Stimulated activated CD8-positive, alpha-beta memory T cell treated with anti-CD3 and anti-CD28 coated beads, Interleukin-15, amount 100 ng/mL, for 48 hours (primary cell): ENCODE measurements around the gene ZNF444.
"Not testable (repeated sequence)": the region's sequence is repeated elsewhere in the genome, so short reads cannot be mapped to it uniquely, and the experiment has no call there.

Experiments
- DNase-seq, 2 donors: peaks; one replicate each; pipeline ENCODE4 v3.0.0-alpha.2; 2020; ENCODE audit warnings: low read depth in 2 of 2

Gene ZNF444

DNA sequence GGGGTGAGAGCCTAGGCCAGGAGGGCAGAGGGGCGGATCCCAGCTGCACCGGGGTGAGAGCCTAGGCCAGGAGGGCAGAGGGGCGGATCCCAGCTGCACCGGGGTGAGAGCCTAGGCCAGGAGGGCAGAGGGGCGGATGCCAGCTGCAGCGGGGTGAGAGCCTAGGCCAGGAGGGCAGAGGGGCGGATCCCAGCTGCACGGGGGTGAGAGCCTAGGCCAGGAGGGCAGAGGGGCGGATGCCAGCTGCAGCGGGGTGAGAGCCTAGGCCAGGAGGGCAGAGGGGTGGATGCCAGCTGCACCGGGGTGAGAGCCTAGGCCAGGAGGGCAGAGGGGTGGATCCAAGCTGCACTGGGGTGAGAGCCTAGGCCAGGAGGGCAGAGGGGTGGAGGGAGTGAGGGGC, 35.2 kb downstream of the ZNF444 start:
- DNase-seq: not testable (repeated sequence)

DNA sequence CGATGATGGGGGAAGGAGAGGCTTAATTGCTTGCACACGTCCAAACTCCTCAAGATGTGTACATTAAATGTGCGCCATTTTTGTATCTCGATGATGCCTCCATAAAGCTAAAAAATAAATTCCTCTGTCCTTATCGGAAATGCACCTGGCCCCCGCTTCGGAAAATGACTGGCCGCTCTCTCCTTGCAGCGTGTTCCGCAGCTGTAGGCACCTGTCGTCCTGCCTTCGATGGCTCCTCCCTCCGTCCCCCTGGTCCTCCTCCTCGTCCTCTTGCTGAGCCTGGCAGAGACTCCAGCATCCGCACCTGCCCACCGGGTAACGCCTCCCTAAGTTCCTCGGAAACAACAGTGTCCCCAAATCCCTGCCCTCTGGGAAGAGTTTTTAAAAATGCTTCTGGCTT, 35.8 kb downstream of the ZNF444 start:
- no peak for DNase-seq

DNA sequence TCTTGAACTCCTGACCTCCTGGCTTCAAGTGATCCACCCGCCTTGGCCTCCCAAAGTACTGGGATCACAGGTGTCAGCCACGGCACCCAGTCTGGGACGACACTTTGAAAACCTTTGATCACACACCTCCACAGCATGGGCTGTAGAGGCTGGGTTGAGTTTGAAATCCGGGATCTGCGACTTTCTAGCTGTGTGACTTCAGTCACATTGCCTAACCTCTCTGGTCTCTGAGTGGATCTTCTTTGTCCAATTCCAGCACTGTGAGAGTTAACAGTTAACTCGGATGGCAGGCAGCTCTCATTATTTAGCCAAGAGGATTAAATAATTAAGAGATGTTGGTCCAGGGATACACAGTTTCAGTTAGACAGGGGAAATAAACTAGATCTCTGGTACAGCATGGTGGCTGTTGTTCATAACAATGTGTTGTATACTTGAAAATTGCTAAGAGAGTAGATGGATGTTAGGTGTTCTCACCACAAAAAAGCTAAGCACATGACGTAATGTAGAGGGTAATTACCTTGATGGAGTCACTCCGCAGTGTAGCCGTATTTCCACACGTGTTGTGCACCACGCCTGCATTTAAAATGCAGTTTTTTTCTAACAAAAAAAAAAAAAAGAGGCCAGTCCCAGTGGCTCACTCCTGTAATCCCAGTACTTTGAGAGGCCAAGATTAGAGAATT, 36.6 kb downstream of the ZNF444 start:
- no peak for DNase-seq

DNA sequence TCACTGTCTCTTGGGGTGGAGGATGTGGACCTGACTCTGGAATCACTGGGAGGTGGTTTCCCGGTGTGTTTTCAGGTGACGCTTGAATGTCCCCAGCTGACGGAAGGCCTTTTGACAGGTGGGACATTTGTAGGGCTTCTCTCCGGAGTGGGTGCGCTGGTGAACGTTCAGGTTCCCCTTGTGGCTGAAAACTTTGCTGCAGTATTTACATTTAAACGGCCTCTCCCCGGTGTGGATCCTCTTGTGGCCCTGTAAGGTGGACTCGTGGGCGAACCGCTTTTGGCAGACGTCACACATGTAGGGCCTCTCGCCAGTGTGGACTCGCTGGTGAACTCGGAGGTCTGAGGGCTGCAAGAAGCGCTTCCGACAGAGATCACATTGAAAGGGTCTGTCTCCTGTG, 48.7 kb downstream of the ZNF444 start:
- no peak for DNase-seq

DNA sequence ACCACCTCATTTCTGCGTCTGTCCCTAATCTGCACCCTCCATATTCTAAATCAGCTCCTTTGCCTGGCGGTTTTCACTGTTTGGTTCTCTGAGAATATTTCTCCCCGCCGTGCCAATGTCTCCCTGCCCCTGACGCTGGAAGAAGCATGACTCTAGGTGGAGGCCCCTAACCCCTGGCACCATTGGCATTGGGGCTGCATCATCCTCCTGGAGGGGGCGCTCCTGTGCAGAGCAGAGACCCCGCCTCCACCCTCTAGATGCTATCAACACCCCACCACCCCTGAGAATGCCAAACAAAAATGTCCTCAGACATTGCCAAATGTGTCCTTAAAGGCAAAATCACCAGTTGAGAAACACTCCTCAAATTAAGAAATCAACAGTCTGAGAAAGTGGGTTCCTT, 50.0 kb downstream of the ZNF444 start:
- no peak for DNase-seq

DNA sequence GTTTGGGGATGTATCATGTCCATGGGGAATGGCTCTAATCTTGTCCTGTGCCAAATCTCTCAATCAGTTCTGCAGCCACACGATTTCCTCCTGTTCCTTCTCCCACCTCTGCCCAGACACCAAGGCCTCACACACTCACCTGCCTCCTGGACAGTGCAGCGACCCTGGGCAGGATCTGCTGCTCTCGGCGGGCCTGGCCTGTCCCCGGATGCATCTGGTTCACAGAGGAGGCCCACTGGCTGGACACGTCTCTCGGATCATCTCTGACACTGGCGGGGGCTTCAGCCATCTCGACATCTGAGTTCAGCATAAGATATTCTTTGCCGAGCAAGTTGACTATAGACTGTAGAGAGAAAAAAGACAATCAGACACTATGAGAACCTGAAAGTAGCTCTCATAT, 50.6 kb downstream of the ZNF444 start:
- DNase-seq: no peak

DNA sequence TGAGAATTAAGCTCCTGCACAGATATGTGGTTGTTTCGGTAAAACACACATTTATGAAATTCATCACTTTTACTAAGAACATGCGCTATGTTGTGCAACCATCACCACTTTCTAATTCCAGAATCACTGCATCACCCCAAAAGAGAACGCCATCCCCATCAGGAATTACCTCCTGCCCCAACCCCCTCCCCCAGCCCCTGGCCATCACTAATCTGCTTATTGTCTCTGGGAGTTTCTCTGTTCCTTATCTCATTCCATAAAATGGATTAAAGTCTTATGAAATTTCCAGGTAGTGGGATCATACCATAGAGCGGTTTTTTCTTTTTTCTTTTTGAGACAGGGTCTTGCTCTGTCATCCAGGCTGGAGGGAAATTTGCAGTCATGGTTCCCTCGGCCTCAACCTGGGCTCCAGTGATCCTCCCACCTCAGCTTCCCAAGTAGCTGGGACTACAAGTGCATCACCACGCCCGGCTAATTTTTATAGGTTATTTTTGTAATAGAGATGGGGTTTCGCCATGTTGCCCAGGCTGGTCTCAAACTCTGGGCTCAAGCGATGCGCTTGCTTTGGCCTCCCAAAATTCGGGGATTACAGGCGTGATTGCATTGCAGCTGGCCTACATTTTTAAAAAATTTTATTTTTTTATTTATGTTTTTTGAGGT, 53.0 kb downstream of the ZNF444 start:
- DNase-seq: no peak

DNA sequence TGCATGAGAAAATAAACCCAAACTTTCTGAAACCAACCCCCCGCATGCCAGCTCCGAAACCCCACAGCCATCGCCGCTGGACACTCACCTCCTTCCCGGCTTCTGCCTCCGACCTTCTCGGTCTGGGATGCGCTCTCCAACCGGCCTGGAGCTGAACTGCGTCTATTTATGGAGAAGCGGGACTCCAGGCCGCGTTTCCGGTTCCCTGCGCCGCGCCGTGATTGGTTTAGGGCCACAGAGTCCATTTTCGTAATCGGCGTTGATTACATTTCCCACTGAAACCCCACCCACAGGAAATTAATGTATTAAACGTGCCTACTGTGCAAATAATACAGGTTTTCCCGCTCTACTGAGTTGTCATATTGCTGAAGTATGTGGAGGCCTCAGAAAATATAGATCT, 56.6 kb downstream of the ZNF444 start, which contains the start of gene ZSCAN5B:
ZSCAN5B (minus strand) TSS at position 138 of the 400 bp plus-strand sequence. CDS start 4,731 bp downstream, outside the sequence.
- not testable (repeated sequence) for DNase-seq

DNA sequence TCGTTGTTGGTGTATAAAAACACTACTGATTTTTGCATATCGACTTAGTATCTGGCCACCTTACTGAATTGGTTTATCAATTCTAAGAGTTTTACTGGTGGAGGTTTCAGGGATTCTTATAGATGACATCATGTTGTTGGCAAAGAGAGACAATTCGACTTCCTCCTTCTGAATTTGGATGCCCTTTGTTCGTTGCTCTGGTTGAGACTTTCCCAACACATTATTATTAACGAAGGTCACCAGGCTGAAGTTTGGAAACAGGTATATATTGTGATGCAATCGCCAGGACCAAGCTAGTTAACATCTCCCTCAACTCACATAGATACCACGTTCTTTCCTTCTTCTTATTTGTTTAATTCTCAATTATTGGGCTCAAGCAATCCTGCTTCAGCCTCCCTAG, 58.6 kb downstream of the ZNF444 start:
- no peak for DNase-seq

DNA sequence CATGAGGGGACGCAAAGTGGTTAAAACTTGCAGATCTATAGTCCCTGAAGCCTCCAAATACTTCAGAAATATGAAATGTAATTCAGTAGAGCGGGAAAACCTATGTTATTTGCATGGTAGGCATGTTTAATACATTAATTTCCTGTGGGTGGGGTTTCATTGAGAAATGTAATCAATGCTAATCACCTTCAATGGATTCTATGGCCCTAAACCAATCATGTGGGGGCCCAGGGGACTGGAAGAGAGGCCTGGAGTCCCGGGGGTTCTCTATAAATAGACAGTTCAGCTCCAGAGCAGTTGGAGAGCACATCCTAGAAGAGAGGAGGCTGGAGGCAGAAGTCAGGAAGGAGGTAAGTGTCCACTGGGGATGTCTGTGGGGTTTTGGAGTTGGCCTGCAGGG, 60.9 kb downstream of the ZNF444 start, which contains the start of gene ZSCAN5C:
ZSCAN5C (plus strand) TSS at position 301 of the 400 bp plus-strand sequence. CDS start 3,641 bp downstream, outside the sequence.
- no peak for DNase-seq

DNA sequence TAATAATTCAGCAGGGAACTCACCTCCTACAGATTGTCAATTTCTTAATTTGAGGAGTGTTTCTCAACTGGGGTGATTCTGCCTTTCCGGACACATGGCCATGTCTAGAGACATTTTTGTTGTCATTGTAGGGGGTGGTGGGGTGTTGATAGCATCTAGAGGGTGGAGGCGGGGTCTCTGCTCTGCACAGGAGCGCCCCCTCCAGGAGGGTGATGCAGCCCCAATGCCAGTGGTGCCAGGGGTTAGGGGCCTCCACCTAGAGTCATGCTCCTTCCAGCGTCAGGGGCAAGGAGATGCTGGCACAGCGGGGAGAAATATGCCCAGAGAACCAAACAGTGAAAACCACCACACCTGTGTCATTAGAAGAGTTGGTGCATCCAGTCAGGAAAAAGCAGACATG, 66.5 kb downstream of the ZNF444 start:
- not testable (repeated sequence) for DNase-seq

DNA sequence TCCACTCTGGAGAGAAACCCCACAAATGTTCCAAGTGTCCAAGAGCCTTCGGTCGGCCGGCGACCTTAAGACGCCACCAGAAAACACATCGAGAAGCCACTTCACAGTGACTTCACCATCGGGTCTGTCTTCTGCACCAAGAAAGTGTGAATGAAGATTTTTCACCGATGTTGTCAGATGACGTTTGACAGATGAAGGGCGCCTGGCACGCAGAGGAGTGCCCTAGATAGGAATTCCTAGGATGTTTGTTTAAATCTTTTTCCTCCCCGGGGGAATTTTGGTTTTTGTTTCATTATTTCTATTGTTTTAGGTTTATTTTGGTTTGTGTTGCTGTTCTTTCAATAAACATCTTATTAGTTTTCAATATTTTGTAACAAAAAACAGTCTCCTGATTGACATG, 68.0 kb downstream of the ZNF444 start:
- no peak for DNase-seq

DNA sequence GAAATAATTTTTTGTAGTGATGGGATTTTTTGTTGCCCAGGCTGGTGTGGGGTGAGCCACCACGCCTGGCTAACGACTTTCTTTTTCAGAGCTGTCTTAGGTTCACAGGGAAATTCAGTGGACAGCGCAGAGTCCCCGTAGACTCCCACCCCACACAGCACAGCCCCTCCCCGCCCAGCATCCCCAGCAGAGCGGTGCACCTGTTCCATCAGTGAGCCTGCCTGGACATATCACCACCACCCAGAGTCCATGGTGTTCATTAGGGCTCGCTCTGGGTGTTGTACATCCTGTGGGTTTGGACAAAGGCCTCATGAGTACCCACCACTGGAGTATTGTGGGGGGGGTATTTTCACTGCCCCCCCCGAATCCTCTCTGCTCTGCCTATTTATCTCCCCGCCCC, 68.9 kb downstream of the ZNF444 start:
- DNase-seq: not testable (repeated sequence)
